GM12878 (cell line): ENCODE results near the gene PPIE. TPM values are rescaled to one million over a fixed set of nuclear protein-coding genes. Genes with fewer than 3 reads are reported as not detected.

Experiments
- ATAC-seq: fragments of 200-7000 bp; cut with Tn5 transposase; 3 replicates; pipeline ENCODE4 v1.9.1; 2020; ENCODE audit warnings: mild to moderate bottlenecking, moderate library complexity
- BruUV-seq: library from RNA; stranded (reverse); fragments of 400-500 nt; replicated peaks from 2 replicates; lab custom pipeline; 2021; lab: Mats Ljungman, UMichigan
- CTCF ChIA-PET: fragments of 300-600 bp; sonication (Branson Sonifier 250); formaldehyde crosslinking; extraction: SDS; loops from one replicate; lab custom pipeline; 2021; ENCODE audit warnings: inconsistent platforms; lab: Yijun Ruan, JAX
- POLR2A ChIA-PET: fragments of 350-600 bp; formaldehyde crosslinking; extraction: SDS; loops from one replicate; lab custom pipeline; 2021; ENCODE audit warnings: inconsistent platforms; lab: Charles Lee
- RAD21 ChIA-PET: fragments of 300-600 bp; sonication (Branson Sonifier 250); formaldehyde crosslinking; loops from one replicate; lab custom pipeline; 2023; ENCODE audit warnings: antibody characterized with exemption; ENCODE audit not compliant: unreplicated experiment; lab: Charles Lee
- SMC1A ChIA-PET: fragments of 300-600 bp; sonication (Branson Sonifier 250); formaldehyde crosslinking; loops from one replicate; lab custom pipeline; 2023; ENCODE audit not compliant: unreplicated experiment, uncharacterized antibody; lab: Charles Lee
- DNase-seq: peaks from one replicate; pipeline ENCODE4 v3.0.0-alpha.2; 2011; ENCODE audit warnings: low read depth, low spot score
- FAIRE-seq: peaks from 3 replicates; lab custom pipeline; 2011; peaks lifted over from hg19 to GRCh38; lab: Jason Lieb, UNC
- H2AFZ ChIP-seq: 2 replicates; pipeline ENCODE4 v1.6.0; 2011; ENCODE audit warnings: low read depth, low read length, control low read depth; ENCODE audit not compliant: control insufficient read depth
- H3K27ac ChIP-seq: 2 replicates; pipeline ENCODE4 v1.5.1; 2011; ENCODE audit warnings: control low read depth; ENCODE audit not compliant: control insufficient read depth, insufficient read depth
- H3K27me3 ChIP-seq, 2 experiments: replicated peaks in 1 of 2; 2 replicates each; pipeline versions ENCODE4 v1.6.0 to v1.6.1; 2011; ENCODE audit warnings: low read length in 1 of 2; ENCODE audit not compliant: control insufficient read depth in 2 of 2, insufficient read depth in 2 of 2
- H3K36me3 ChIP-seq, 2 experiments: 2 replicates each; pipeline ENCODE4 v1.5.1; 2011; ENCODE audit warnings: low read length in 1 of 2; ENCODE audit not compliant: control insufficient read depth in 2 of 2, insufficient read depth in 2 of 2
- H3K4me1 ChIP-seq: 2 replicates; pipeline ENCODE4 v1.6.1; 2011; ENCODE audit warnings: mild to moderate bottlenecking, low read length, moderate library complexity, mixed read lengths; ENCODE audit not compliant: control insufficient read depth, insufficient read depth
- H3K4me2 ChIP-seq: 2 replicates; pipeline ENCODE4 v1.6.0; 2011; ENCODE audit warnings: control low read depth; ENCODE audit not compliant: control insufficient read depth, insufficient read depth
- H3K4me3 ChIP-seq: fragments of 200-600 bp; sonication (generic); 2 replicates; pipeline ENCODE4 v1.5.1; 2016
- H3K79me2 ChIP-seq: 2 replicates; pipeline ENCODE4 v1.6.0; 2011; ENCODE audit warnings: low read length; ENCODE audit not compliant: control insufficient read depth, insufficient read depth
- H3K9ac ChIP-seq: 2 replicates; pipeline ENCODE4 v1.8.0; 2011; ENCODE audit warnings: low read length, control low read depth, mixed read lengths; ENCODE audit not compliant: control insufficient read depth, insufficient read depth
- H3K9me3 ChIP-seq: replicated peaks from 3 replicates; pipeline ENCODE4 v1.5.1; 2011; ENCODE audit warnings: mild to moderate bottlenecking, low read length; ENCODE audit not compliant: control insufficient read depth, insufficient read depth
- H4K20me1 ChIP-seq: 2 replicates; pipeline ENCODE4 v1.6.0; 2011; ENCODE audit not compliant: control insufficient read depth, insufficient read depth
- ASH2L ChIP-seq: fragments of 300-600, 200-600 bp; sonication (generic); IDR thresholded peaks from 2 replicates; pipeline ENCODE4 v1.6.1; 2017; ENCODE audit warnings: low read depth, mild to moderate bottlenecking, borderline replicate concordance
- ATF2 ChIP-seq: IDR thresholded peaks from 2 replicates; pipeline ENCODE4 v1.6.1; 2012; ENCODE audit warnings: low read length, inconsistent platforms
- CHD1 ChIP-seq: IDR thresholded peaks from 2 replicates; pipeline ENCODE4 v1.6.1; 2012; ENCODE audit warnings: low read depth, low read length, improper control_type of control experiment
- HSF1 ChIP-seq: fragments of 150-350 bp; IDR thresholded peaks from 2 replicates; pipeline ENCODE4 v1.6.1; 2014; ENCODE audit warnings: mild to moderate bottlenecking, low read depth, low read length
- LARP7 ChIP-seq: fragments of 450-650 bp; IDR thresholded peaks from 2 replicates; pipeline ENCODE4 v1.6.1; 2017; ENCODE audit warnings: mild to moderate bottlenecking
- MTA2 ChIP-seq: fragments of 450-650 bp; IDR thresholded peaks from 2 replicates; pipeline ENCODE4 v1.6.1; 2016; ENCODE audit warnings: low read depth, mild to moderate bottlenecking, moderate library complexity
- POLR2AphosphoS5 ChIP-seq: IDR thresholded peaks from 2 replicates; pipeline ENCODE4 v1.6.1; 2011; ENCODE audit warnings: mild to moderate bottlenecking, low read length, inconsistent platforms
- RFX5 ChIP-seq: IDR thresholded peaks from 2 replicates; pipeline ENCODE4 v1.6.1; 2011; ENCODE audit warnings: low read depth, low read length, improper control_type of control experiment
- SIN3A ChIP-seq: IDR thresholded peaks from 2 replicates; pipeline ENCODE4 v1.6.1; 2012; ENCODE audit warnings: low read depth, low read length, improper control_type of control experiment
- SUZ12 ChIP-seq: fragments of 200-600 bp; sonication (generic); IDR thresholded peaks from one replicate; pipeline ENCODE4 v1.6.1; 2018; ENCODE audit warnings: antibody characterized with exemption, mild to moderate bottlenecking; ENCODE audit not compliant: unreplicated experiment
- TCF12 ChIP-seq: IDR thresholded peaks from 2 replicates; pipeline ENCODE4 v1.6.1; 2011; ENCODE audit warnings: low read depth, mild to moderate bottlenecking, low read length
- ZBED1 ChIP-seq: IDR thresholded peaks from 2 replicates; pipeline ENCODE4 v1.6.1; 2016; ENCODE audit warnings: borderline replicate concordance
- ZNF384 ChIP-seq: IDR thresholded peaks from 2 replicates; pipeline ENCODE4 v1.6.1; 2012; ENCODE audit warnings: low read depth, mild to moderate bottlenecking, low read length, improper control_type of control experiment, borderline replicate concordance
- WGBS: methylation state at CpG from one replicate; pipeline ENCODE4 v1.1.6; 2016; ENCODE audit warnings: low lambda C conversion rate; ENCODE audit not compliant: insufficient replicate concordance, insufficient coverage; ENCODE audit errors: missing lambda C conversion rate; 5-methylcytosine and 5-hydroxymethylcytosine counted together
- in situ Hi-C: fragments of 300-500 bp; cut with MboI; formaldehyde crosslinking; loops from 9 replicates; pipeline ENCODE4 v1.14.3; 2018; ENCODE audit warnings: mixed read lengths
- intact Hi-C: fragments of 100-400 bp; cut with micrococcal nuclease; formaldehyde crosslinking; loops from one replicate; pipeline ENCODE4 v1.14.2; 2022; ENCODE audit not compliant: unreplicated experiment
- polyA plus RNA-seq, 11 experiments: library from polyadenylated mRNA; depleted of rRNA in 4 of 11; unstranded in 6 of 11; stranded (reverse) in 5 of 11; fragments of >200 nt; fragmentation: Nextera tagmentation in 4 of 11; fragmentation: Illumina TruSeq in 1 of 11; extraction: Ambion mirVana in 4 of 11; extraction: Trizol in 1 of 11; gene quantifications; 1 replicate in 1 of 11; 2 replicates in 10 of 11; pipeline versions ENCODE4 v1.2.1 to v1.2.3, GENCODE V29; 2011 to 2016; ENCODE audit warnings: inconsistent platforms in 2 of 11, missing spikeins in 2 of 11, low read depth in 1 of 11
- total RNA-seq, 4 experiments: library from RNA; depleted of rRNA in 3 of 4; stranded (reverse); fragments of >200 nt in 3 of 4; fragmentation: Illumina TruSeq in 1 of 4; extraction: Trizol in 1 of 4; gene quantifications; 2 replicates each; pipeline versions ENCODE4 v1.2.1 to v1.2.3, GENCODE V29; 2013 to 2021

The PPIE gene
- total and polyA plus RNA-seq, 10 of the 15 experiments (the other 5 are each of a cell fraction or from before 2014, with no cell fraction given): 36.6 to 163 (median 70.1) TPM

- TF ChIP-seq SIN3A: no peak
- TF ChIP-seq POLR2AphosphoS5: no peak
- TF ChIP-seq LARP7: no peak
Observed at GRCh38 chr1:39698568-39698967, 40.1 kb upstream of the PPIE start (continued).

- in situ Hi-C loops (no loop called here), intact Hi-C loops (no loop called here)
- Histone ChIP-seq H3K79me2 (no peaks in the 10 kb centered on the region), H2AFZ (no peak overlapping the region), H3K4me1 (peaks cover 3% of the 10 kb centered on the region; the same call in 1 of the 2 replicates), H3K9ac (no peak overlapping the region), H3K36me3 (no peaks in the 10 kb centered on the region), H3K4me2 (no peak overlapping the region), H3K4me3 (no peak overlapping the region), H3K27ac (no peak overlapping the region), H4K20me1 (no peaks in the 10 kb centered on the region), H3K27me3 (no peaks in the 10 kb centered on the region; a peak in 1 of 4 replicates), H3K9me3 (no peaks in the 10 kb centered on the region)
- 74% methylated on average over 3 of the region's 3 CpGs for WGBS
- no peak for ATAC-seq
- no peak for TF ChIP-seq ZBED1
- no peak for TF ChIP-seq ASH2L
- TF ChIP-seq SUZ12: no peak
- TF ChIP-seq TCF12: no peak
- no peak for TF ChIP-seq MTA2
- TF ChIP-seq ZNF384: no peak
- TF ChIP-seq RFX5: no peak
- TF ChIP-seq LARP7: no peak
- no peak for TF ChIP-seq ATF2
- no peak for TF ChIP-seq CHD1
- no peak for TF ChIP-seq HSF1
- RAD21 ChIA-PET: no interaction called here
- POLR2A ChIA-PET: no interaction called here
- CTCF ChIA-PET: interaction anchor here (0.7 to 6.5 kb wide), 5 partner anchors 11 to 203 kb away, joined by 3 to 39 read pairs (median 4); no protein-coding TSS in a partner anchor
- SMC1A ChIA-PET: interaction anchor here (1.1 kb wide), 1 partner anchor 37 kb away, joined by 3 read pairs; no protein-coding TSS in a partner anchor
- FAIRE-seq: no peak
- DNase-seq: no peak
- no TSS peak for BruUV-seq
Observed at GRCh38 chr1:39699419-39699818, 39.3 kb upstream of the PPIE start.
